ENCODE data around the gene SBNO2.

Gene SBNO2

DNA sequence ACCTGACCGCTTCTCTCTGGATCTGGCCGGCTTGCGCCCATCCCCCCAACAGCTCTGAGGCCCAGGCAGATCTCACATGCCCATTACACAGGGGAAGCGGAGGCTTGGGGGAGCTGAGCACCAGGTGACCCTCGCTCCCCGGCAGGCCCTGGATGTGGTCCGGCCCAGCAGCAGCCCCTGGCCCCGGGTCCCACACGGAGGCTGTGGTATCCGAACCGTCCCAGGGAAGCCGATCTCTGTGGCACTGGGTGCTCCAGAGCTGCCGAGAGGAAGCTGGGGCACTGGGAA is 27.7 kb downstream of the SBNO2 start:
- no peak for TF ChIP-seq EZH2 (IDR thresholded peaks at IDR 0.05; ENCODE audit: borderline replicate concordance, low read length)
- TF ChIP-seq, protein P1, sequence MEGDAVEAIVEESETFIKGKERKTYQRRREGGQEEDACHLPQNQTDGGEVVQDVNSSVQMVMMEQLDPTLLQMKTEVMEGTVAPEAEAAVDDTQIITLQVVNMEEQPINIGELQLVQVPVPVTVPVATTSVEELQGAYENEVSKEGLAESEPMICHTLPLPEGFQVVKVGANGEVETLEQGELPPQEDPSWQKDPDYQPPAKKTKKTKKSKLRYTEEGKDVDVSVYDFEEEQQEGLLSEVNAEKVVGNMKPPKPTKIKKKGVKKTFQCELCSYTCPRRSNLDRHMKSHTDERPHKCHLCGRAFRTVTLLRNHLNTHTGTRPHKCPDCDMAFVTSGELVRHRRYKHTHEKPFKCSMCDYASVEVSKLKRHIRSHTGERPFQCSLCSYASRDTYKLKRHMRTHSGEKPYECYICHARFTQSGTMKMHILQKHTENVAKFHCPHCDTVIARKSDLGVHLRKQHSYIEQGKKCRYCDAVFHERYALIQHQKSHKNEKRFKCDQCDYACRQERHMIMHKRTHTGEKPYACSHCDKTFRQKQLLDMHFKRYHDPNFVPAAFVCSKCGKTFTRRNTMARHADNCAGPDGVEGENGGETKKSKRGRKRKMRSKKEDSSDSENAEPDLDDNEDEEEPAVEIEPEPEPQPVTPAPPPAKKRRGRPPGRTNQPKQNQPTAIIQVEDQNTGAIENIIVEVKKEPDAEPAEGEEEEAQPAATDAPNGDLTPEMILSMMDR (IDR thresholded peaks at IDR 0.05; ENCODE audit: low read length) = no peak
- no peak overlapping the region for H3K9ac ChIP-seq (ENCODE audit: low read length)
- H3K9me2 ChIP-seq (ENCODE audit: low read depth, low read length) = no peaks in the 10 kb centered on the region
- no peak overlapping the region for H2AFZ ChIP-seq (ENCODE audit: low read length)
- H3K4me1 ChIP-seq (ENCODE audit: insufficient read depth, low read length, severe bottlenecking) = no peaks in the 10 kb centered on the region
- no peak overlapping the region for H3K4me3 ChIP-seq (ENCODE audit: low read depth, low read length, poor library complexity, severe bottlenecking)
- no peaks in the 10 kb centered on the region for H4K20me1 ChIP-seq (ENCODE audit: insufficient read depth, low read length)
- H3K4me2 ChIP-seq (ENCODE audit: low read length) = no peak overlapping the region
- peaks cover 7% of the 10 kb centered on the region; the same call in 1 of the 2 replicates for H3K36me3 ChIP-seq (ENCODE audit: insufficient read depth, low read length)
- H3K27me3 ChIP-seq (ENCODE audit: insufficient read depth, low read length) = no peaks in the 10 kb centered on the region
- H3F3A ChIP-seq (ENCODE audit: insufficient read depth, low read length) = no peaks in the 10 kb centered on the region
- no peaks in the 10 kb centered on the region for H3K79me2 ChIP-seq (ENCODE audit: insufficient read depth, low read length)
- H3K27ac ChIP-seq (ENCODE audit: low read depth, low read length, poor library complexity, severe bottlenecking) = no peak overlapping the region
- no peaks in the 10 kb centered on the region for H3K9me3 ChIP-seq (ENCODE audit: low read length)

DNA sequence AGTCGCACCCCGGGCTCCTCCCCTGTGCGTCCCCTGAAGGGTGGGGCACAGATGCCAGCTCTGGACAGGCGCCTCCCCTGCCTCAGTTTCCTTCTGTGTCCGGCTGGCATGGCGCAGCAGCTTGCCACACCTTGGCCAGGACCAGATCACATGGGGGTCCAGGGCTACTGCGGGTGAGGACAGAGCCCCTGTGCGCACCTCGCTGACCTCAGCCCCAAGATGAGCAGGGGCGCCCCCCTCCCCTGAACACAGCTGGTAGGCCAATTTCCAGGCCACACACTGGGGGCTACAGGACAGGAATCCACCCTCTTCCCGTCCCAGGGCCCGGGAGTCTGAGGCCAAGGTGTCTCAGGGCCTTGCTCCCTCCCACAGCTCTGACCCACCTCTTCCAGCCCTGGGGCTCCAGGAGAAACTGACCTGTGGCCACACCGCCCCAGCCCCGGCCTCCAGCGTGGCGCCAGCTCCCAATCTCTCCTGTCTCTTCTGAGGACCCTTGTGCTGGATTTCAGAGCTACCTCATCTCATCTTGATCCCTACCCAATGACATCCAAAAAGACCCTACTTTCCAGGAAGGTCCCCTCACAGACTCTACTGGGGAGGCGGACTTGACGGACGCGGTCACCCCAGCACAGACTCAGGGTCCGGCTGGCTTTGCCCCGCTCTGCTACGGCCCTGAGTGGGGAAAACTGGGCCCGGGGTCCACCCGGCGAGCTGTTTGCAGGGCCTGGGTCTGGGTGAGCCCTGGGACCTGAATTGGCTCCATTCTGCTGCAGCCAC is 28.2 kb downstream of the SBNO2 start:
- no peaks in the 10 kb centered on the region for H3K9me2 ChIP-seq (ENCODE audit: low read depth, low read length)
- no peak overlapping the region for H3K27ac ChIP-seq (ENCODE audit: low read depth, low read length, poor library complexity, severe bottlenecking)
- no peaks in the 10 kb centered on the region for H3K9me3 ChIP-seq (ENCODE audit: low read length)
- H3F3A ChIP-seq (ENCODE audit: insufficient read depth, low read length) = no peaks in the 10 kb centered on the region
- no peak overlapping the region for H3K4me3 ChIP-seq (ENCODE audit: low read depth, low read length, poor library complexity, severe bottlenecking)
- no peak overlapping the region for H3K9ac ChIP-seq (ENCODE audit: low read length)
- H3K27me3 ChIP-seq (ENCODE audit: insufficient read depth, low read length) = no peaks in the 10 kb centered on the region
- no peaks in the 10 kb centered on the region for H3K4me1 ChIP-seq (ENCODE audit: insufficient read depth, low read length, severe bottlenecking)
- TF ChIP-seq, protein P1 (IDR thresholded peaks at IDR 0.05; ENCODE audit: low read length) = no peak
- no peak for TF ChIP-seq EZH2 (IDR thresholded peaks at IDR 0.05; ENCODE audit: borderline replicate concordance, low read length)
- no peaks in the 10 kb centered on the region for H3K79me2 ChIP-seq (ENCODE audit: insufficient read depth, low read length)
- H2AFZ ChIP-seq (ENCODE audit: low read length) = no peak overlapping the region
- H4K20me1 ChIP-seq (ENCODE audit: insufficient read depth, low read length) = no peaks in the 10 kb centered on the region
- H3K36me3 ChIP-seq (ENCODE audit: insufficient read depth, low read length) = peaks cover 7% of the 10 kb centered on the region; the same call in 1 of the 2 replicates
- no peak overlapping the region for H3K4me2 ChIP-seq (ENCODE audit: low read length)

DNA sequence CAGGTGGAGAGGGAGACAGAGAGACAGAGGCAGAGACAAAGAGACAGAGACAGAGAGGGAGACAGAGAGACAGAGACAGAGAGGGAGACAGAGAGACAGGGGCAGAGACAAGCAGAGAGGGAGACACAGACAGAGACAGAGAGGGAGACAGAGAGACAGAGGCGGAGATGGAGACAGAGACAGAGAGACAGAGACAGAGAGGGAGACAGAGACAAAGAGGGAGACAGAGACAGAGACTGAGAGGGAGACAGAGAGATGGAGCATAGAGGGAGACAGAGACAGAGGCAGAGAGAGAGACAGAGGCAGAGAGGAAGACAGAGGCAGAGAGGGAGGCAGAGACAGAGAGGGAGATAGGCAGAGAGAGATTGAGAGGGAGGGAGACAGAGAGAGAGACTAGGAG is 29.3 kb downstream of the SBNO2 start:
- H2AFZ ChIP-seq (ENCODE audit: low read length) = no peak overlapping the region
- H3K9ac ChIP-seq (ENCODE audit: low read length) = no peak overlapping the region
- H4K20me1 ChIP-seq (ENCODE audit: insufficient read depth, low read length) = no peaks in the 10 kb centered on the region
- H3K36me3 ChIP-seq (ENCODE audit: insufficient read depth, low read length) = peaks cover 7% of the 10 kb centered on the region; the same call in 1 of the 2 replicates
- H3K4me1 ChIP-seq (ENCODE audit: insufficient read depth, low read length, severe bottlenecking) = peaks cover 4% of the 10 kb centered on the region
- no peaks in the 10 kb centered on the region for H3F3A ChIP-seq (ENCODE audit: insufficient read depth, low read length)
- H3K79me2 ChIP-seq (ENCODE audit: insufficient read depth, low read length) = no peaks in the 10 kb centered on the region
- no peaks in the 10 kb centered on the region for H3K9me3 ChIP-seq (ENCODE audit: low read length)
- no peaks in the 10 kb centered on the region for H3K9me2 ChIP-seq (ENCODE audit: low read depth, low read length)
- H3K27ac ChIP-seq (ENCODE audit: low read depth, low read length, poor library complexity, severe bottlenecking) = no peak overlapping the region
- H3K4me3 ChIP-seq (ENCODE audit: low read depth, low read length, poor library complexity, severe bottlenecking) = no peak overlapping the region
- TF ChIP-seq, protein P1 (IDR thresholded peaks at IDR 0.05; ENCODE audit: low read length) = no peak
- TF ChIP-seq EZH2 (IDR thresholded peaks at IDR 0.05; ENCODE audit: borderline replicate concordance, low read length) = no peak
- no peak overlapping the region for H3K4me2 ChIP-seq (ENCODE audit: low read length)
- no peaks in the 10 kb centered on the region for H3K27me3 ChIP-seq (ENCODE audit: insufficient read depth, low read length)
